ENCODE data around the gene KHDC3L. TPM values are rescaled to one million over a fixed set of nuclear protein-coding genes. Genes with fewer than 3 reads are reported as not detected.

Gene KHDC3L
- total and polyA plus RNA-seq, 10 of the 15 experiments (the other 5 are each of a cell fraction or from before 2014, with no cell fraction given), result not detected

DNA sequence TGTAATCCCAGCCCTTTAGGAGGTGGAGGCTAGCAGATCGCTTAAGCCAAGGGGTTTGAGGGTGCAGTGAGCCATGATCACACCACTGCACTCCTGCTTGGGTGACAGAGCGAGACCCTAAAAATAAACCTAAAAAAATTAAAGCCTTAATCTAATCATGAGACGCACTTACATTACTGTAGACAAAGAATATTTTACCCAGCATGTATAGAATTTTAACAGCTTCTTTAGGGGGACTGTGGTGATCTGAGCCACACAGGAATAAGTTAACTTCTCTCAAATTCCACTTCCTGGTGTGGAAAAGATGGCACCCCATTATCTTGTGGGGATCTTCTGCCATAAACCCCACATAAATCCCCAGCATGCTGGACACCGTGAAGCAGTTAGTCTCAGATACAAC, 9.5 kb downstream of the KHDC3L start:
- in situ Hi-C loops (cut with MboI) (no loop called here), intact Hi-C loops (cut with micrococcal nuclease; ENCODE audit: unreplicated experiment) (no loop called here)
- Histone ChIP-seq H3K9ac (ENCODE audit: control insufficient read depth, insufficient read depth, low read length) (no peak overlapping the region), H3K79me2 (ENCODE audit: control insufficient read depth, insufficient read depth, low read length) (no peaks in the 10 kb centered on the region), H3K27me3 (replicated peaks in 1 of 2; ENCODE audit: control insufficient read depth in 2 of 2, insufficient read depth in 2 of 2, low read length in 1 of 2) (0 out of 4 replicates have a peak, but pooled peaks cover 0 to 3% of the 10 kb centered on the region in 2 experiments), H3K27ac (ENCODE audit: control insufficient read depth, insufficient read depth) (no peak overlapping the region), H4K20me1 (ENCODE audit: control insufficient read depth, insufficient read depth) (no peaks in the 10 kb centered on the region), H3K9me3 (replicated peaks; ENCODE audit: control insufficient read depth, insufficient read depth, low read length) (no peaks in the 10 kb centered on the region; the same call in 2 of the 3 replicates), H3K36me3 (ENCODE audit: control insufficient read depth in 2 of 2, insufficient read depth in 2 of 2, low read length in 1 of 2) (no peaks in the 10 kb centered on the region), H3K4me1 (ENCODE audit: control insufficient read depth, insufficient read depth, low read length) (no peaks in the 10 kb centered on the region), H3K4me3 (no peak overlapping the region), H2AFZ (ENCODE audit: control insufficient read depth, low read depth, low read length) (no peak overlapping the region), H3K4me2 (ENCODE audit: control insufficient read depth, insufficient read depth) (no peak overlapping the region)
- ChIA-PET RAD21 (ENCODE audit: unreplicated experiment) (interaction anchor here (0.6 kb wide), 1 partner anchor 27 kb away, joined by 3 read pairs; no protein-coding TSS in a partner anchor), POLR2A (no interaction called here), SMC1A (ENCODE audit: uncharacterized antibody, unreplicated experiment) (interaction anchor here (0.6 kb wide), 1 partner anchor 782 kb away, joined by 3 read pairs; no protein-coding TSS in a partner anchor), CTCF (no interaction called here)
- FAIRE-seq (no peak), ATAC-seq (no peak), DNase-seq (ENCODE audit: low read depth, low spot score) (no peak)
- BruUV-seq (replicated peaks), result no TSS peak
- no peak for TF ChIP-seq RELA (IDR thresholded peaks at IDR 0.05; ENCODE audit: borderline replicate concordance, partially characterized antibody)
- TF ChIP-seq, protein P1, sequence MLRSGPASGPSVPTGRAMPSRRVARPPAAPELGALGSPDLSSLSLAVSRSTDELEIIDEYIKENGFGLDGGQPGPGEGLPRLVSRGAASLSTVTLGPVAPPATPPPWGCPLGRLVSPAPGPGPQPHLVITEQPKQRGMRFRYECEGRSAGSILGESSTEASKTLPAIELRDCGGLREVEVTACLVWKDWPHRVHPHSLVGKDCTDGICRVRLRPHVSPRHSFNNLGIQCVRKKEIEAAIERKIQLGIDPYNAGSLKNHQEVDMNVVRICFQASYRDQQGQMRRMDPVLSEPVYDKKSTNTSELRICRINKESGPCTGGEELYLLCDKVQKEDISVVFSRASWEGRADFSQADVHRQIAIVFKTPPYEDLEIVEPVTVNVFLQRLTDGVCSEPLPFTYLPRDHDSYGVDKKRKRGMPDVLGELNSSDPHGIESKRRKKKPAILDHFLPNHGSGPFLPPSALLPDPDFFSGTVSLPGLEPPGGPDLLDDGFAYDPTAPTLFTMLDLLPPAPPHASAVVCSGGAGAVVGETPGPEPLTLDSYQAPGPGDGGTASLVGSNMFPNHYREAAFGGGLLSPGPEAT (IDR thresholded peaks at IDR 0.05; ENCODE audit: low read depth), result no peak
- TF ChIP-seq, protein P2, sequence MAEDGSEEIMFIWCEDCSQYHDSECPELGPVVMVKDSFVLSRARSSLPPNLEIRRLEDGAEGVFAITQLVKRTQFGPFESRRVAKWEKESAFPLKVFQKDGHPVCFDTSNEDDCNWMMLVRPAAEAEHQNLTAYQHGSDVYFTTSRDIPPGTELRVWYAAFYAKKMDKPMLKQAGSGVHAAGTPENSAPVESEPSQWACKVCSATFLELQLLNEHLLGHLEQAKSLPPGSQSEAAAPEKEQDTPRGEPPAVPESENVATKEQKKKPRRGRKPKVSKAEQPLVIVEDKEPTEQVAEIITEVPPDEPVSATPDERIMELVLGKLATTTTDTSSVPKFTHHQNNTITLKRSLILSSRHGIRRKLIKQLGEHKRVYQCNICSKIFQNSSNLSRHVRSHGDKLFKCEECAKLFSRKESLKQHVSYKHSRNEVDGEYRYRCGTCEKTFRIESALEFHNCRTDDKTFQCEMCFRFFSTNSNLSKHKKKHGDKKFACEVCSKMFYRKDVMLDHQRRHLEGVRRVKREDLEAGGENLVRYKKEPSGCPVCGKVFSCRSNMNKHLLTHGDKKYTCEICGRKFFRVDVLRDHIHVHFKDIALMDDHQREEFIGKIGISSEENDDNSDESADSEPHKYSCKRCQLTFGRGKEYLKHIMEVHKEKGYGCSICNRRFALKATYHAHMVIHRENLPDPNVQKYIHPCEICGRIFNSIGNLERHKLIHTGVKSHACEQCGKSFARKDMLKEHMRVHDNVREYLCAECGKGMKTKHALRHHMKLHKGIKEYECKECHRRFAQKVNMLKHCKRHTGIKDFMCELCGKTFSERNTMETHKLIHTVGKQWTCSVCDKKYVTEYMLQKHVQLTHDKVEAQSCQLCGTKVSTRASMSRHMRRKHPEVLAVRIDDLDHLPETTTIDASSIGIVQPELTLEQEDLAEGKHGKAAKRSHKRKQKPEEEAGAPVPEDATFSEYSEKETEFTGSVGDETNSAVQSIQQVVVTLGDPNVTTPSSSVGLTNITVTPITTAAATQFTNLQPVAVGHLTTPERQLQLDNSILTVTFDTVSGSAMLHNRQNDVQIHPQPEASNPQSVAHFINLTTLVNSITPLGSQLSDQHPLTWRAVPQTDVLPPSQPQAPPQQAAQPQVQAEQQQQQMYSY (CRISPR knock-in tag; IDR thresholded peaks at IDR 0.05), result no peak
- no peak for TF ChIP-seq RAD21 (IDR thresholded peaks at IDR 0.05; ENCODE audit: insufficient read depth, low read depth, low read length)
- TF ChIP-seq TCF12 (IDR thresholded peaks at IDR 0.05; ENCODE audit: low read depth, low read length), result no peak
- TF ChIP-seq, protein P3, sequence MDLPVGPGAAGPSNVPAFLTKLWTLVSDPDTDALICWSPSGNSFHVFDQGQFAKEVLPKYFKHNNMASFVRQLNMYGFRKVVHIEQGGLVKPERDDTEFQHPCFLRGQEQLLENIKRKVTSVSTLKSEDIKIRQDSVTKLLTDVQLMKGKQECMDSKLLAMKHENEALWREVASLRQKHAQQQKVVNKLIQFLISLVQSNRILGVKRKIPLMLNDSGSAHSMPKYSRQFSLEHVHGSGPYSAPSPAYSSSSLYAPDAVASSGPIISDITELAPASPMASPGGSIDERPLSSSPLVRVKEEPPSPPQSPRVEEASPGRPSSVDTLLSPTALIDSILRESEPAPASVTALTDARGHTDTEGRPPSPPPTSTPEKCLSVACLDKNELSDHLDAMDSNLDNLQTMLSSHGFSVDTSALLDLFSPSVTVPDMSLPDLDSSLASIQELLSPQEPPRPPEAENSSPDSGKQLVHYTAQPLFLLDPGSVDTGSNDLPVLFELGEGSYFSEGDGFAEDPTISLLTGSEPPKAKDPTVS (IDR thresholded peaks at IDR 0.05; ENCODE audit: low read depth, low read length), result no peak
- no peak for TF ChIP-seq TCF7 (IDR thresholded peaks at IDR 0.05; ENCODE audit: borderline replicate concordance)
- TF ChIP-seq POLR2A (IDR thresholded peaks at IDR 0.05; ENCODE audit: low read depth, low read length), result no peak
- no peak for TF ChIP-seq IKZF1 (conservative IDR thresholded peaks at IDR 0.05)
- WGBS (ENCODE audit: insufficient coverage, insufficient replicate concordance, low lambda C conversion rate, missing lambda C conversion rate), result 86% methylated on average over 4 of the region's 4 CpGs

All from GM12878 (cell line).